Right lung (tissue), 5 donors: ENCODE results near the gene ITGAD. TPM values are rescaled to one million over a fixed set of nuclear protein-coding genes. Genes with fewer than 3 reads are reported as not detected.
"Not testable (repeated sequence)": the region's sequence is repeated elsewhere in the genome, so short reads cannot be mapped to it uniquely, and the experiment has no call there.

Experiments used
- DNase-seq, 2 donors: peaks; one replicate each; pipeline ENCODE4 v3.0.0-alpha.2; 2013
- polyA plus RNA-seq, 5 donors: library from polyadenylated mRNA; unstranded; fragments of 120-200 nt; gene quantifications; one replicate each; pipeline versions ENCODE4 v1.2.1 to v1.2.3, GENCODE V29; 2013; ENCODE audit warnings: inconsistent platforms in 1 of 5, low replicate concordance in 1 of 5; ENCODE audit not compliant: insufficient read length in 5 of 5, insufficient read depth in 1 of 5

The ITGAD gene
- polyA plus RNA-seq, 5 donors, result 0.03 to 0.25 (median 0.04) TPM; not detected in 1

- no peak for DNase-seq
Measured at GRCh38 chr16:31403590-31404352, 10.6 kb downstream of the ITGAD start.

DNA sequence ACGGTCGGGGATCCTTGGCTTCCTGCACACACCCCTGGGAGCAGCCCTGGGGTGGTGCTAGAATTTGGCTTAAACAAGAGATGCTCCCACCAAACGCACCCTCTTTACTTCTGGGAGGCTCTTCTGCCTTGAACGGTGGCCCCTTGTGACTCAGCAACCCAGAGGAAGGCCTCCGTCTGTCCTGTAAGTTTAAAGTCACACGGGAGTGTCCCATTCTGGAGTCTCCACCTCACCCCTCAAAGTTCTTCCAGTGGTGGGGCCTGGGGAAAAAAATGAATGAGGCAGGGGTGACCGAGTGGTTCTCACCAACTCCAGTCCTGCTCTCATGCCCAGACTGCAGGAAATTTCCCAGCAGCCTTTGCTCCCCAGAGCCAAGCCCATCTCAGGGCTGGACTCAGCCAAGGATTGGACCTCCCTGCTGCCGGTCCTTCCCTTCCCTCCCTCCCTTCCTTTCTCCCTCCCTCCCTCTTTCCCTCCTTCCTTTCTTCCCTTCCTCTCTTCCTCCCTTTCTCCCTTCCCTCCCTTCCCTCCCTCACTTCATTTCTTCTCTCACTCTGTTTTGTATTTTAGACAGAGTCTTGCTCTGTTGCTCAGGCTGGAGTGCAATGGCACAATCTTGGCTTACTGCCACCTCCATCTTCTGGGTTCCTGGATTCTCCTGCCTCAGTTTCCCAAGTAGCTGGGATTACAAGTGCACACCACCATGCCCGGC is 11.4 kb downstream of the ITGAD start:
- no peak for DNase-seq

GRCh38 chr16:31407406-31407805 is 14.3 kb downstream of the ITGAD start:
- DNase-seq, result no peak

GRCh38 chr16:31409433-31409832 is 16.3 kb downstream of the ITGAD start:
- DNase-seq, result no peak

GRCh38 chr16:31410082-31410481 is 16.9 kb downstream of the ITGAD start:
- no peak for DNase-seq

DNA sequence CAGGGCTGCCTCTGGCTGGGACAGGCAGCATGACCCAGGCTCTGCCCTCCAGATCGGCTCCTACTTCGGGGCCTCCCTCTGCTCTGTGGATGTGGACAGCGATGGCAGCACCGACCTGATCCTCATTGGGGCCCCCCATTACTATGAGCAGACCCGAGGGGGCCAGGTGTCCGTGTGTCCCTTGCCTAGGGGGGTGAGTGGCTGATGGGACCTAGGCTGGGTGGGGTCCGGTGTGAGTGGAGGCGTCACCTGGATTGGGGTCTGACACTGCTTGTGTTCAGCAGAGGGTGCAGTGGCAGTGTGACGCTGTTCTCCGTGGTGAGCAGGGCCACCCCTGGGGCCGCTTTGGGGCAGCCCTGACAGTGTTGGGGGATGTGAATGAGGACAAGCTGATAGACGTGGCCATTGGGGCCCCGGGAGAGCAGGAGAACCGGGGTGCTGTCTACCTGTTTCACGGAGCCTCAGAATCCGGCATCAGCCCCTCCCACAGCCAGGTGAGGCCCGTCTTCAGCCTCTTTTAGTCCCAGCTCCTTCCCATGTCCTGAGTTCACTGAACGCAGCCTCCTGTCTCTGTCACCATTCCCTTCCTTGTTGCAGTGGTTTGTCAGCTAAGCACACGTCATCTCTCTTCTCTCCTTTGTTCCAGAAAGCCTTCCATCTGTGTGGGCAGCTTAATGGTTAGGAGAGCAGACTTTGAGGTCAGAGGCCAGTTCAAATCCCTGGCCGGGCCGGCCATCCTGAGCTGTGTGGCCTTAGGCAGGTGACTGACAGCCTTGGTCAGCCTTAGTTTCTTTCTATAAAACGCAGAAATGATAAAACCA is 18.1 kb downstream of the ITGAD start:
- no peak for DNase-seq

GRCh38 chr16:31412750-31413149 is 19.6 kb downstream of the ITGAD start:
- DNase-seq, result no peak

DNA sequence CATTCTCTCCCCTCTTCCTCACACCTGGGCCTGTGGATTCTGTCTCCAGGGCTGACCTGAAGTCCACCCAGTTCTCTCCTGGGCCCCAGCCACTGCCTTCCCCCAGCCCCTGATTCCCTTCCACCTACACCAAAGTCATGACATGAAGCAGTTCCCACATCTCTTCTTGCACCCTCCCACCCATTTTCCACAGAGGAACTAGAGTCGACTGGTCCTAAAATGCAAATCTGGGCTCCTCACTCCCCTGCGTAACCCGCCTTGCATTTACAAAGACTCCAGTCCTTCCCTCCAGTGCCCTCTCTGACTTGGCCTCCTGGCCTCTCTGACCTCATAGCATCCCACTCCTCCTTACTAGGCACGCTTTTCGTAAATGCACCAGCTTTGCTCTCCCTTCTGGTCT is 20.2 kb downstream of the ITGAD start:
- DNase-seq, result no peak

DNA sequence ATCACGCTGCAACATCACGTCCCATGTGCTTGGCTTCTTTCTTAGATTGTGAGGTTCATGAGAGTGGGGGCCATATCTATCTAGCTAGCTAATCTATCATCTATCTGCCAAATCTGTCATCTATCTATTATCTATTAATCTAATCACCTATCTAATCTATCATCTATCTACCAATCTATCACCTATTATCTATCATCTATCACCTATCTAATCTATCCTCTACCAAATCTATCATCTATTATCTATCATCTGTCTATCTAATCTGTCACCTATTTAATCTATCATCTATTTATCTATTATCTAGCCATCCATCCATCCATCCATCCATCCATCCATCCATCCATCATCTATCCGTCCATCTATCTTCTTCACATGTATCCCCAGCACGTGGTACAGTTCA is 20.8 kb downstream of the ITGAD start:
- no peak for DNase-seq

GRCh38 chr16:31414706-31415105 is 21.6 kb downstream of the ITGAD start:
- DNase-seq, result no peak

DNA sequence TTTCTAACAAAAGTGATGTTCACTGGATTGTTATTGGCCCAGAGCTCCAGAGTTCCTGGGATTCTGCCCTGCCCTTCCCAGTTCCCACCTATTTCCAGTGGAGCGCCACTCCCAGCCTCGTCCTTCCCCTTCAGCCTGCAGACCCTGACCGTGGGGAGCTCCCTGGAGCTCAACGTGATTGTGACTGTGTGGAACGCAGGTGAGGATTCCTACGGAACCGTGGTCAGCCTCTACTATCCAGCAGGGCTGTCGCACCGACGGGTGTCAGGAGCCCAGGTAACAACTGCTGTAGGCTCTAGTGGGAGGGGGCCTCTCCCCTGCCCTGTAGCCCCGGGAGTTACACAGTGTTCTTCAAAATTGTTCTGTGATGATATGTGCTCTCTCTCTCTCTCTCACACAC is 23.2 kb downstream of the ITGAD start:
- no peak for DNase-seq

DNA sequence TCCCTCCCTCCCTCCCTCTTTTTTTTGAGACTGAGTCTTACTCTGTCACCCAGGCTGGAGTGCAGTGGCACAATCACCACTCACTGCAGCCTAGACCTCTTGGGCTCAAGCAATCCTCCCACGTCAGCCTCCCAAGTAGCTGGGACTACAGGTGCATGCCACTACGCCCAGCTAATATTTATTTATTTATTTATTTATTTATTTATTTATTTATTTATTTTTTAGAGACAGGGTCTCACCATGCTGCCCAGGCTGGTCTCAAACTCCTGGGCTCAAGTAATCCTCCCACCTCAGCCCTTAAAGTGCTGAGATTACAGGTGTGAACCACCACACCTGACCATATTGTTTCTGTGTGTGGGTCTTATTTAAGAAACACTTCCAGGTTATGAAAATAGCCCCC is 23.9 kb downstream of the ITGAD start:
- not testable (repeated sequence) for DNase-seq

- no peak for DNase-seq
Measured at GRCh38 chr16:31417916-31418315, 24.8 kb downstream of the ITGAD start.

DNA sequence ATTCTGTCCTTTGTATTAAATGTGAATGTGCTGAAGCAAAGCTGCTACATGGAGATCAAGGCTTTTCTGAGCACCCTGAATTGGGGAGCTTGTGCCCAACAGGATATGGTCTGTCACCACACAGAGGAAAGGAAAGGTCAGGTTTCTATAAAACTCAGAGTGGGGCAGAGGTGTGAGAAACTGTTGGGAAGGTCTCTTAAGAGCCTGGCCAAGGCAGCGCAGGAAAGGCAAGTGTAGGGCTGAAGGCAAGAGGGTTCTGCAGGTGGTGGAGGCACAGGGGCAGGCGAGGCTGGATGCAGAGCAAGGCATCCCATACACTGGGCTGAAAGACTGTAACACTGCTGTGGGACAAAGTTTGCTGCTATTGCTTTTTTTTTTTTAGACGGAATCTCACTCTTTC is 26.9 kb downstream of the ITGAD start:
- DNase-seq, result no peak

DNA sequence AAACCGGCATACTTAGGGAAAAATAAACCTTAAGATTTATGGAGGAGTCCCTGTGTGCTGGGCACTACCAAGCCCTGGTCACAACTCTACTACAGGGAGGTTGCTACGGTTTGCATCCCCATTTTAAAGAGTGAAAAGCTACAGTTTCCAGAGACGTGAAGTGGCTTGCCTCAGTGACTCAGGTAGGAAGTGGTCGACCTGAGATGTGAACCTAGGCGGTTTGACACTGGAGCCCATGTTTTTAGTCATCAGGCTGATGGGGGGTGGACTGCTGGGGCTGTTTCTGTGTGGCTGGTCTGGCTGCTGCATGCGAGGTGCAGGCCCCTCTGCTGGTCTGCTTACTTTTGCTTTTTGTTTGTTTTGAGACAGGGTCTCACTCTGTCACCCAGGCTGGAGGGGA is 28.5 kb downstream of the ITGAD start:
- DNase-seq, result no peak

- DNase-seq, result no peak
Measured at GRCh38 chr16:31423241-31423640, 30.1 kb downstream of the ITGAD start.

DNA sequence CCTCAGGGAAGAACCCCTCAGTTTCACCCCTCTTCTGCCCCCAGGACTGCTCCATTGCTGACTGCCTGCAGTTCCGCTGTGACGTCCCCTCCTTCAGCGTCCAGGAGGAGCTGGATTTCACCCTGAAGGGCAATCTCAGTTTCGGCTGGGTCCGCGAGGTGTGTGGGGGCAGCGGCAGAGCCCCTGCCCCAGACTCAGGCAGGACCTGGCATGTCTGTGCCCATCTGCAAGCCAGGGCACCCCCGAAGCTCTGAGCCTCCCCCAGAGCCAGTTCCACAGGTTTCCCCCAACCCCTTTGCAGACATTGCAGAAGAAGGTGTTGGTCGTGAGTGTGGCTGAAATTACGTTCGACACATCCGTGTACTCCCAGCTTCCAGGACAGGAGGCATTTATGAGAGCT is 30.7 kb downstream of the ITGAD start:
- DNase-seq, result no peak

GRCh38 chr16:31427441-31428278 is 34.5 kb downstream of the ITGAD start:
- DNase-seq, result peak; percentile 24 to 26

DNA sequence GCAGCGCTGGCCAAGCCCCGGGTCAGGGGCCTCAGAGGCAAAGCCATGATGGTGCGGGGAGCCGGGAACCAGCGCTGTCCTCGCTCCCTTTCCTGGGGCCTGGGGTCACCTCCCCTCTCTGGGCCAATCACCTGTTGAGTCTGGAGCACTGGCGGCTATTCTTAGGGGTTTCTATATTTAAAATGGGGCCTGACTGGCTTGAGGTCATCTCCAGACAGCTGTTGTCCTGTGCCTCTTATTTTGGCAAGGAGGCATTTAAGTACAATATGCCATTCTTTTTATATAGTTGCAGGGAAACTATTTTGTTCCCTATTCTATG is 35.1 kb downstream of the ITGAD start, which contains the start of gene COX6A2:
Gene COX6A2, minus strand, starts transcription at position 82 of the 319 bp plus-strand sequence. Its CDS starts 35 bp downstream, at position 47.
- no peak for DNase-seq

- DNase-seq, result no peak
Measured at GRCh38 chr16:31428638-31429247, 35.6 kb downstream of the ITGAD start.

- DNase-seq, result no peak
Measured at GRCh38 chr16:31429314-31429713, 36.2 kb downstream of the ITGAD start.
